PC-3 (cell line): ENCODE results near the gene XPC. TPM values are rescaled to one million over a fixed set of nuclear protein-coding genes. Genes with fewer than 3 reads are reported as not detected.

ENCODE experiments used
- ATAC-seq: fragments of 200-7000 bp; cut with Tn5 transposase; 2 replicates; pipeline ENCODE4 v1.9.1; 2020; ENCODE audit warnings: mild to moderate bottlenecking, moderate library complexity
- BruUV-seq: library from RNA; stranded (reverse); fragments of 400-500 nt; replicated peaks from 2 replicates; lab custom pipeline; 2021; lab: Mats Ljungman, UMichigan
- CTCF ChIA-PET: fragments of 300-600 bp; sonication (Branson Sonifier 250); formaldehyde crosslinking; loops from one replicate; lab custom pipeline; 2022; ENCODE audit warnings: antibody characterized with exemption; lab: Charles Lee
- POLR2A ChIA-PET: fragments of 300-600 bp; sonication (Branson Sonifier 250); formaldehyde crosslinking; loops from one replicate; lab custom pipeline; 2022; ENCODE audit warnings: antibody characterized with exemption; ENCODE audit not compliant: unreplicated experiment; lab: Charles Lee
- DNase-seq: peaks from one replicate; pipeline ENCODE4 v3.0.0-alpha.2; 2015
- H2AFZ ChIP-seq: fragments of 300-600 bp; sonication (generic); 2 replicates; pipeline ENCODE4 v1.6.0; 2016; ENCODE audit warnings: antibody characterized with exemption, low read length
- H3F3A ChIP-seq: fragments of 300-600 bp; sonication (generic); one replicate; pipeline ENCODE4 v1.6.0; 2017; ENCODE audit warnings: antibody characterized with exemption, low read length, control low read depth, mild to moderate bottlenecking; ENCODE audit not compliant: unreplicated experiment
- H3K27ac ChIP-seq: fragments of 300-600 bp; sonication (generic); 2 replicates; pipeline ENCODE4 v1.5.1; 2016; ENCODE audit warnings: mild to moderate bottlenecking, low read length
- H3K27me3 ChIP-seq: fragments of 300-600 bp; sonication (generic); 2 replicates; pipeline ENCODE4 v1.6.1; 2016; ENCODE audit warnings: low read length, mixed read lengths
- H3K36me3 ChIP-seq: fragments of 300-600 bp; sonication (generic); 2 replicates; pipeline ENCODE4 v1.6.1; 2016; ENCODE audit warnings: low read depth, mixed run types, low read length, mixed read lengths
- H3K4me1 ChIP-seq: fragments of 300-600 bp; sonication (generic); 2 replicates; pipeline ENCODE4 v1.5.1; 2016; ENCODE audit warnings: low read length; ENCODE audit not compliant: insufficient read depth
- H3K4me2 ChIP-seq: fragments of 300-600 bp; sonication (generic); 2 replicates; pipeline ENCODE4 v1.6.0; 2016; ENCODE audit warnings: low read length
- H3K4me3 ChIP-seq: fragments of 300-600 bp; sonication (generic); 2 replicates; pipeline ENCODE4 v1.5.1; 2016; ENCODE audit warnings: mild to moderate bottlenecking, low read length, mixed read lengths
- H3K79me2 ChIP-seq: fragments of 300-600 bp; sonication (generic); 2 replicates; pipeline ENCODE4 v1.6.1; 2017; ENCODE audit warnings: low read length, mixed read lengths
- H3K9ac ChIP-seq: fragments of 300-600 bp; sonication (generic); 2 replicates; pipeline ENCODE4 v1.6.0; 2016; ENCODE audit warnings: mild to moderate bottlenecking, low read length
- H3K9me2 ChIP-seq: fragments of 300-600 bp; sonication (generic); replicated peaks from 2 replicates; pipeline ENCODE4 v1.6.1; 2016; ENCODE audit warnings: mixed run types, low read length, mixed read lengths
- H3K9me3 ChIP-seq: fragments of 300-600 bp; sonication (generic); 2 replicates; pipeline ENCODE4 v1.6.1; 2016; ENCODE audit warnings: low read length, mixed read lengths
- H4K20me1 ChIP-seq: fragments of 300-600 bp; sonication (generic); 2 replicates; pipeline ENCODE4 v1.6.1; 2016; ENCODE audit warnings: low read length, mixed read lengths
- CTCF ChIP-seq: fragments of 300-600 bp; sonication (generic); conservative IDR thresholded peaks from 2 replicates; pipeline ENCODE4 v1.5.1; 2017; ENCODE audit warnings: antibody characterized with exemption, low read depth, mild to moderate bottlenecking, low read length
- EZH2 ChIP-seq: fragments of 300-600 bp; sonication (generic); IDR thresholded peaks from one replicate; pipeline ENCODE4 v1.6.1; 2017; ENCODE audit warnings: antibody characterized with exemption, mild to moderate bottlenecking, low read length; ENCODE audit not compliant: unreplicated experiment
- EZH2phosphoT487 ChIP-seq: fragments of 300-600 bp; sonication (generic); IDR thresholded peaks from 2 replicates; pipeline ENCODE4 v1.6.1; 2018; ENCODE audit warnings: mild to moderate bottlenecking, antibody characterized with exemption, low read length, borderline replicate concordance
- intact Hi-C: fragments of 100-400 bp; cut with micrococcal nuclease; formaldehyde crosslinking; loops from 2 replicates; pipeline ENCODE4 v1.9.0; 2023
- total RNA-seq: library from RNA; depleted of rRNA; stranded (reverse); fragments of >200 nt; gene quantifications from 2 replicates; pipeline ENCODE4 v1.2.3, GENCODE V29; 2014

Gene XPC
- total RNA-seq, 1 experiment from 2014 or later, result 24.3 TPM

- Histone ChIP-seq H4K20me1 (peaks cover 30% of the 10 kb centered on the region), H3K36me3 (peaks cover 34% of the 10 kb centered on the region), H3K27ac (no peak overlapping the region), H3K9ac (no peak overlapping the region), H3K4me1 (peaks cover 23% of the 10 kb centered on the region), H3K4me2 (peak overlapping the region; percentile 78), H3K4me3 (peak overlapping the region; percentile 87), H3F3A (no peaks in the 10 kb centered on the region), H2AFZ (no peak overlapping the region), H3K79me2 (peaks cover 72% of the 10 kb centered on the region), H3K9me2 (no peaks in the 10 kb centered on the region), H3K27me3 (no peaks in the 10 kb centered on the region), H3K9me3 (no peaks in the 10 kb centered on the region)
- ChIA-PET POLR2A (no interaction called here), CTCF (no interaction called here)
- no TSS peak for BruUV-seq
- DNase-seq (no peak), ATAC-seq (no peak)
- TF ChIP-seq EZH2phosphoT487 (no peak), EZH2 (no peak), CTCF (no peak)
- intact Hi-C loops, result loop anchor here (10.0 kb wide), 1 partner anchor 472 kb away; no protein-coding TSS in a partner anchor
Observed at GRCh38 chr3:14126887-14127505, 51.4 kb downstream of the XPC start.

- Histone ChIP-seq H2AFZ (no peak overlapping the region), H3K9me3 (no peaks in the 10 kb centered on the region), H3K9ac (peak overlapping the region; percentile 94), H3K79me2 (peaks cover 79% of the 10 kb centered on the region), H3K9me2 (no peaks in the 10 kb centered on the region), H3F3A (no peaks in the 10 kb centered on the region), H3K4me2 (peak overlapping the region; percentile 78), H3K27ac (peak overlapping the region; percentile 38), H4K20me1 (peaks cover 30% of the 10 kb centered on the region), H3K36me3 (peaks cover 34% of the 10 kb centered on the region), H3K4me1 (peaks cover 23% of the 10 kb centered on the region), H3K27me3 (no peaks in the 10 kb centered on the region), H3K4me3 (peak overlapping the region; percentile 87)
- intact Hi-C loops, result loop anchor here (10.0 kb wide), 1 partner anchor 471 kb away; no protein-coding TSS in a partner anchor
- ATAC-seq (no peak), DNase-seq (no peak)
- ChIA-PET CTCF (interaction anchor here (2.2 kb wide), 1 partner anchor 230 kb away, joined by 6 read pairs; no protein-coding TSS in a partner anchor), POLR2A (interaction anchor here (0.6 to 2.2 kb wide), 5 partner anchors 14 to 643 kb away, joined by 3 to 20 read pairs (median 4); partner anchors contain the start of genes LSM3 and XPC)
- no TSS peak for BruUV-seq
- TF ChIP-seq CTCF (no peak), EZH2 (no peak), EZH2phosphoT487 (no peak)
Observed at GRCh38 chr3:14126017-14126886, 52.1 kb downstream of the XPC start.
